Liver (tissue), 9 donors: Measurements from ENCODE around the gene NUAK1. TPM values are rescaled to one million over a fixed set of nuclear protein-coding genes. Genes with fewer than 3 reads are reported as not detected.
A peak's percentile ranks its signal among the peaks of the same experiment; 100 is the strongest.

ENCODE experiments used
- DNase-seq: peaks from one replicate; pipeline ENCODE4 v3.0.0-alpha.2; 2017; ENCODE audit warnings: low spot score
- H3K27ac ChIP-seq, 2 donors: one replicate each; pipeline ENCODE4 v1.7.0; 2013; ENCODE audit warnings: inconsistent platforms in 2 of 2, low read length in 2 of 2, control low read depth in 1 of 2, low read depth in 1 of 2, mild to moderate bottlenecking in 1 of 2
- H3K27me3 ChIP-seq, 4 donors: one replicate each; pipeline versions ENCODE4 v1.6.1 to v1.7.0; 2013; ENCODE audit warnings: low read length in 3 of 4, inconsistent platforms in 1 of 4, mild to moderate bottlenecking in 1 of 4, moderate library complexity in 1 of 4; ENCODE audit not compliant: control insufficient read depth in 4 of 4, insufficient read depth in 4 of 4
- H3K36me3 ChIP-seq, 4 donors: one replicate each; pipeline versions ENCODE4 v1.6.1 to v1.7.0; 2013; ENCODE audit warnings: low read length in 3 of 4, mild to moderate bottlenecking in 3 of 4, low read depth in 1 of 4, moderate library complexity in 1 of 4; ENCODE audit not compliant: control insufficient read depth in 4 of 4, insufficient read depth in 3 of 4
- H3K4me1 ChIP-seq, 4 donors: one replicate each; pipeline versions ENCODE4 v1.6.1 to v1.7.0; 2013; ENCODE audit warnings: low read length in 3 of 4, mild to moderate bottlenecking in 3 of 4, moderate library complexity in 1 of 4; ENCODE audit not compliant: control insufficient read depth in 4 of 4, insufficient read depth in 4 of 4
- H3K4me3 ChIP-seq, 3 donors: one replicate each; pipeline versions ENCODE4 v1.6.1 to v1.7.0; 2013; ENCODE audit warnings: low read length in 3 of 3, control low read depth in 1 of 3, low read depth in 1 of 3, mild to moderate bottlenecking in 1 of 3
- H3K9ac ChIP-seq, 2 donors: one replicate each; pipeline ENCODE4 v1.7.0; 2013; ENCODE audit warnings: low read length in 2 of 2, mild to moderate bottlenecking in 2 of 2, moderate library complexity in 2 of 2, control low read depth in 1 of 2, low read depth in 1 of 2
- H3K9me3 ChIP-seq, 4 donors: one replicate each; pipeline versions ENCODE4 v1.6.1 to v1.7.0; 2013; ENCODE audit warnings: low read length in 3 of 4; ENCODE audit not compliant: control insufficient read depth in 4 of 4
- EGR1 ChIP-seq, 2 donors: IDR thresholded peaks; 2 replicates each; pipeline ENCODE4 v1.6.1; 2016 to 2018; ENCODE audit warnings: antibody characterized with exemption in 2 of 2, low read depth in 2 of 2
- FOXA1 ChIP-seq: IDR thresholded peaks from 2 replicates; pipeline ENCODE4 v1.6.1; 2016; ENCODE audit warnings: antibody characterized with exemption
- HNF4A ChIP-seq, 2 donors: conservative IDR thresholded peaks; 2 replicates each; pipeline ENCODE4 v1.6.1; 2016; ENCODE audit warnings: antibody characterized with exemption in 2 of 2, mild to moderate bottlenecking in 2 of 2
- JUND ChIP-seq, 2 donors: IDR thresholded peaks; 2 replicates each; pipeline ENCODE4 v1.6.1; 2016; ENCODE audit warnings: antibody characterized with exemption in 2 of 2
- REST ChIP-seq: IDR thresholded peaks from 2 replicates; pipeline ENCODE4 v1.6.1; 2016; ENCODE audit warnings: antibody characterized with exemption, mild to moderate bottlenecking
- RXRA ChIP-seq, 2 donors: IDR thresholded peaks; 2 replicates each; pipeline ENCODE4 v1.6.1; 2017 to 2018; ENCODE audit warnings: antibody characterized with exemption in 2 of 2, mild to moderate bottlenecking in 1 of 2
- SP1 ChIP-seq: IDR thresholded peaks from 2 replicates; pipeline ENCODE4 v1.6.1; 2018; ENCODE audit warnings: antibody characterized with exemption, mild to moderate bottlenecking
- TAF1 ChIP-seq: conservative IDR thresholded peaks from 2 replicates; pipeline ENCODE4 v1.6.1; 2016; ENCODE audit warnings: antibody characterized with exemption, mild to moderate bottlenecking
- WGBS: extraction: QIAGEN DNeasy Blood & Tissue Kit; methylation state at CpG from one replicate; pipeline ENCODE4 v1.1.7; 2013; 5-methylcytosine and 5-hydroxymethylcytosine counted together
- polyA plus RNA-seq, 2 donors: library from polyadenylated mRNA; stranded (reverse) in 1 of 2; unstranded in 1 of 2; fragments of 200-250 nt in 1 of 2; fragments of >200 nt in 1 of 2; fragmentation: Nextera tagmentation in 1 of 2; extraction: Ambion mirVana in 1 of 2; gene quantifications; one replicate each; pipeline versions ENCODE4 v1.2.1 to v1.2.3, GENCODE V29; 2013 to 2015
- total RNA-seq, 2 donors: library from RNA; depleted of rRNA; stranded (reverse); fragments of >200 nt; gene quantifications; one replicate each; pipeline ENCODE4 v1.2.3, GENCODE V29; 2014
- TF ChIP-seq, protein P1 (sequence below): fragments of 150-350 bp; IDR thresholded peaks from 2 replicates; pipeline ENCODE4 v1.5.1; 2017; ENCODE audit warnings: improper control_type of control experiment, low read depth, low read length; ENCODE audit not compliant: missing input control
- TF ChIP-seq, protein P2 (sequence below): IDR thresholded peaks from 2 replicates; pipeline ENCODE4 v1.6.1; 2016; ENCODE audit warnings: antibody characterized with exemption
- donor health status: healthy.
- donor health status: healthy.
- donor health status: healthy.
- donor health status: healthy.
- donor health status: healthy.

The NUAK1 gene
- total RNA-seq (1 to 10 TPM; 3.6 to 9.3 TPM), polyA plus RNA-seq (1 to 10 TPM; 2.5 to 4.1 TPM)

DNA sequence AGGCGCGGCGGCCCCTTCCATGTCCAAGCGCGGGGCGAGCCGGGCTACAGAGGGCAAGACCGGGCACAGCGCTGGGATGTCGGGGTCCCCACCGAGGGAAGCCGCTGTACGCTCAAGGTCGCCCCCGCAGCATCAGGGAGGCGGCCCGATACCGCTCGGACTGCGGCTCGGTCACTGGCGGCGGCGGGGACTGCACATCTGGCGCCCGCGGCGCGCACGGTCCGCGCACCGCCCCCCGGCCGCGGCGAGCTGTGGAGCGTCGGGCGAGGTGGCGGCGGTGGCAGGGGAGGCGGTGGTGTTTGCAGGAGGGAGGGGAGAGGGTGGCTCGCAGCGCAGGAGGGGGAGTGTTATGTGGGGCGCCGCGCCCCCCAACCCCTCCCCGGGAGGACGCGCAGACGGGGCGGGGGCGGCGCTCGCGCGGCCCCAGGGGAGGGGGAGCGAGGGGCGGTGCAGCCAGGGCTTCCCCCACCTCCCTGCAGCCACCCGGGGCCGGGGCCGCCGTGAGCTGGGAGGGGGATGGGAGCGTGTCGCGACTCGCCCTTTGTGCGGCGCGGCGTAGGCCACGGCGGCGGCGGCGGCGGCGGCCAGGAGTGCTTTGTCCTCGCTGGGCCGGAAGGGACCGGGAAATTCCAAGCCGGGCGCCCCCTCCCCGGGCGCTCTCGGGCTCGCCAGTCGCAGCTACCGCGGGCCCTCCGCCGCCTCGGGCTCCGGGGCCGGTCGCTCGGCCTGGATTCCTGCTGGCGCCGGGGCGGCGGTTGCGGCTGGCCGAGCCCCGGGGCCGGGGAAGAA lies at the start of gene NUAK1:
Gene NUAK1 (minus strand): TSS at position 322 of the 789 bp plus-strand sequence. CDS start 301 bp downstream, at position 21.
- Histone ChIP-seq H3K27me3 (no peaks in the 10 kb centered on the region), H3K27ac (peak within 1 kb of the TSS; percentile 95 to 100), H3K4me3 (peak within 1 kb of the TSS; percentile 79 to 90 (median 87)), H3K4me1 (peaks cover 0 to 68% (median 54%) of the 10 kb centered on the region in 4 donors), H3K36me3 (no peaks in the 10 kb centered on the region), H3K9me3 (no peaks in the 10 kb centered on the region), H3K9ac (peak within 1 kb of the TSS; percentile 73 to 92)
- under 1% methylated on average over 106 of the region's 106 CpGs for WGBS
- DNase-seq: peak; percentile 73
- TF ChIP-seq, protein P1, sequence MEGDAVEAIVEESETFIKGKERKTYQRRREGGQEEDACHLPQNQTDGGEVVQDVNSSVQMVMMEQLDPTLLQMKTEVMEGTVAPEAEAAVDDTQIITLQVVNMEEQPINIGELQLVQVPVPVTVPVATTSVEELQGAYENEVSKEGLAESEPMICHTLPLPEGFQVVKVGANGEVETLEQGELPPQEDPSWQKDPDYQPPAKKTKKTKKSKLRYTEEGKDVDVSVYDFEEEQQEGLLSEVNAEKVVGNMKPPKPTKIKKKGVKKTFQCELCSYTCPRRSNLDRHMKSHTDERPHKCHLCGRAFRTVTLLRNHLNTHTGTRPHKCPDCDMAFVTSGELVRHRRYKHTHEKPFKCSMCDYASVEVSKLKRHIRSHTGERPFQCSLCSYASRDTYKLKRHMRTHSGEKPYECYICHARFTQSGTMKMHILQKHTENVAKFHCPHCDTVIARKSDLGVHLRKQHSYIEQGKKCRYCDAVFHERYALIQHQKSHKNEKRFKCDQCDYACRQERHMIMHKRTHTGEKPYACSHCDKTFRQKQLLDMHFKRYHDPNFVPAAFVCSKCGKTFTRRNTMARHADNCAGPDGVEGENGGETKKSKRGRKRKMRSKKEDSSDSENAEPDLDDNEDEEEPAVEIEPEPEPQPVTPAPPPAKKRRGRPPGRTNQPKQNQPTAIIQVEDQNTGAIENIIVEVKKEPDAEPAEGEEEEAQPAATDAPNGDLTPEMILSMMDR: no peak
- TF ChIP-seq TAF1: no peak
- peak in 1 of 2 donors; percentile 43 for TF ChIP-seq EGR1 (IDR thresholded peaks at IDR 0.05; ENCODE audit: low read depth in 2 of 2)
- TF ChIP-seq SP1: no peak

GRCh38 chr12:106188256-106188655 lies 49.5 kb upstream of the NUAK1 start:
- DNase-seq: no peak

More at GRCh38 chr12:106188256-106188655, 49.5 kb upstream of the NUAK1 start:
- no peak overlapping the region for H3K9ac ChIP-seq
- H3K4me1 ChIP-seq: peaks cover 0 to 7% (median 5%) of the 10 kb centered on the region in 4 donors
- no peak overlapping the region for H3K4me3 ChIP-seq
- H3K27ac ChIP-seq: no peak overlapping the region
- H3K9me3 ChIP-seq: no peaks in the 10 kb centered on the region
- H3K27me3 ChIP-seq: no peaks in the 10 kb centered on the region
- WGBS: 59% methylated on average over 10 of the region's 10 CpGs
- no peaks in the 10 kb centered on the region for H3K36me3 ChIP-seq
- TF ChIP-seq RXRA (IDR thresholded peaks at IDR 0.05) (no peak), FOXA1 (no peak), HNF4A (conservative IDR thresholded peaks at IDR 0.05) (no peak), JUND (IDR thresholded peaks at IDR 0.05) (no peak), REST (no peak)
- TF ChIP-seq, protein P2, sequence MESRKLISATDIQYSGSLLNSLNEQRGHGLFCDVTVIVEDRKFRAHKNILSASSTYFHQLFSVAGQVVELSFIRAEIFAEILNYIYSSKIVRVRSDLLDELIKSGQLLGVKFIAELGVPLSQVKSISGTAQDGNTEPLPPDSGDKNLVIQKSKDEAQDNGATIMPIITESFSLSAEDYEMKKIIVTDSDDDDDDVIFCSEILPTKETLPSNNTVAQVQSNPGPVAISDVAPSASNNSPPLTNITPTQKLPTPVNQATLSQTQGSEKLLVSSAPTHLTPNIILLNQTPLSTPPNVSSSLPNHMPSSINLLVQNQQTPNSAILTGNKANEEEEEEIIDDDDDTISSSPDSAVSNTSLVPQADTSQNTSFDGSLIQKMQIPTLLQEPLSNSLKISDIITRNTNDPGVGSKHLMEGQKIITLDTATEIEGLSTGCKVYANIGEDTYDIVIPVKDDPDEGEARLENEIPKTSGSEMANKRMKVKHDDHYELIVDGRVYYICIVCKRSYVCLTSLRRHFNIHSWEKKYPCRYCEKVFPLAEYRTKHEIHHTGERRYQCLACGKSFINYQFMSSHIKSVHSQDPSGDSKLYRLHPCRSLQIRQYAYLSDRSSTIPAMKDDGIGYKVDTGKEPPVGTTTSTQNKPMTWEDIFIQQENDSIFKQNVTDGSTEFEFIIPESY: no peak
